K562 (cell line): Measurements from ENCODE around the gene SEMA3G. TPM values are rescaled to one million over a fixed set of nuclear protein-coding genes. Genes with fewer than 3 reads are reported as not detected.

ENCODE experiments used
- BRCA1 ChIP-seq, 2 experiments: fragments of 450-650 bp in 1 of 2; sonication (generic) in 1 of 2; formaldehyde crosslinking in 1 of 2; IDR thresholded peaks; 2 replicates each; pipeline versions ENCODE4 v1.5.0 to v1.6.1; 2017 to 2020; ENCODE audit warnings: mild to moderate bottlenecking in 1 of 2, missing genetic modification reagents in 1 of 2
- CAMTA2 ChIP-seq: fragments of 250-450 bp; sonication (Bioruptor Pico); conservative IDR thresholded peaks from 2 replicates; pipeline ENCODE4 v1.5.1; 2022
- CHD2 ChIP-seq: IDR thresholded peaks from 2 replicates; pipeline ENCODE4 v1.6.1; 2011; ENCODE audit warnings: low read depth, low read length
- CTBP1 ChIP-seq: fragments of 450-650 bp; IDR thresholded peaks from 2 replicates; pipeline ENCODE4 v1.6.1; 2016; ENCODE audit warnings: borderline replicate concordance
- FOXJ3 ChIP-seq: sonication (generic); formaldehyde crosslinking; IDR thresholded peaks from 2 replicates; pipeline ENCODE4 v1.4.0; 2020; ENCODE audit warnings: mild to moderate bottlenecking, missing genetic modification reagents
- HMG20A ChIP-seq: fragments of 450-650 bp; formaldehyde crosslinking; conservative IDR thresholded peaks from 2 replicates; pipeline ENCODE4 v1.4.0; 2020; ENCODE audit warnings: mild to moderate bottlenecking, mixed read lengths
- MAFK ChIP-seq: IDR thresholded peaks from 2 replicates; pipeline ENCODE4 v1.6.1; 2011; ENCODE audit warnings: low read length, improper control_type of control experiment
- MED1 ChIP-seq: sonication (generic); formaldehyde crosslinking; IDR thresholded peaks from 2 replicates; pipeline ENCODE4 v1.8.1; 2023; ENCODE audit warnings: missing genetic modification reagents, borderline replicate concordance
- NR2C1 ChIP-seq, 2 experiments: fragments of 450-650 bp; IDR thresholded peaks; 2 replicates each; pipeline ENCODE4 v1.6.1; 2017; ENCODE audit warnings: mild to moderate bottlenecking in 2 of 2, antibody characterized with exemption in 1 of 2, inconsistent platforms in 1 of 2, missing compliant biosample characterization in 1 of 2, missing genetic modification characterization in 1 of 2
- POLR2B ChIP-seq: fragments of 450-650 bp; IDR thresholded peaks from 2 replicates; pipeline ENCODE4 v1.6.1; 2018; ENCODE audit warnings: low read depth; ENCODE audit not compliant: partially characterized antibody
- PTTG1 ChIP-seq: fragments of 450-650 bp; IDR thresholded peaks from 2 replicates; pipeline ENCODE4 v1.6.1; 2016; ENCODE audit warnings: low read depth, mild to moderate bottlenecking, missing genetic modification characterization, missing compliant biosample characterization
- RB1 ChIP-seq: fragments of 450-650 bp; IDR thresholded peaks from 2 replicates; pipeline ENCODE4 v1.6.1; 2017; ENCODE audit warnings: low read depth, mild to moderate bottlenecking
- RREB1 ChIP-seq: fragments of 250-450 bp; sonication (Bioruptor Pico); IDR thresholded peaks from 2 replicates; pipeline ENCODE4 v1.4.0; 2020
- SAFB2 ChIP-seq: fragments of 200-400 bp; formaldehyde crosslinking; IDR thresholded peaks from 2 replicates; pipeline ENCODE4 v1.6.1; 2018; ENCODE audit warnings: borderline replicate concordance, low read length, low read depth, moderate library complexity; ENCODE audit not compliant: severe bottlenecking
- TCF7L2 ChIP-seq: fragments of 150-350 bp; IDR thresholded peaks from 2 replicates; pipeline ENCODE4 v1.6.1; 2016; ENCODE audit warnings: low read depth, mild to moderate bottlenecking, low read length, moderate library complexity
- TEAD4 ChIP-seq, 2 experiments: sonication (generic) in 1 of 2; formaldehyde crosslinking in 1 of 2; IDR thresholded peaks; 2 replicates each; pipeline versions ENCODE4 v1.6.1 to v1.8.0; 2012 to 2022; ENCODE audit warnings: borderline replicate concordance in 1 of 2, inconsistent platforms in 1 of 2, low read length in 1 of 2, mild to moderate bottlenecking in 1 of 2, missing genetic modification reagents in 1 of 2
- XRCC3 ChIP-seq: fragments of 450-650 bp; IDR thresholded peaks from 2 replicates; pipeline ENCODE4 v1.6.1; 2017; ENCODE audit warnings: mild to moderate bottlenecking, moderate library complexity
- ZKSCAN8 ChIP-seq: fragments of 200-800 bp; sonication (Bioruptor generic); IDR thresholded peaks from 2 replicates; pipeline ENCODE4 v1.6.1; 2016; ENCODE audit warnings: missing genetic modification characterization, missing compliant biosample characterization
- ZNF165 ChIP-seq: fragments of 250-450 bp; sonication (Bioruptor Pico); IDR thresholded peaks from 2 replicates; pipeline ENCODE4 v1.4.0; 2020; ENCODE audit warnings: borderline replicate concordance
- ZNF212 ChIP-seq: fragments of 450-650 bp; formaldehyde crosslinking; IDR thresholded peaks from 2 replicates; pipeline ENCODE4 v1.4.0; 2020; ENCODE audit warnings: mild to moderate bottlenecking
- ZNF232 ChIP-seq: sonication (generic); formaldehyde crosslinking; IDR thresholded peaks from 2 replicates; pipeline ENCODE4 v1.8.0; 2022; ENCODE audit warnings: mild to moderate bottlenecking, missing genetic modification reagents
- polyA plus RNA-seq, 8 experiments: library from polyadenylated mRNA; depleted of rRNA in 4 of 8; stranded (reverse) in 5 of 8; unstranded in 3 of 8; fragments of >200 nt; fragmentation: Nextera tagmentation in 2 of 8; fragmentation: Illumina TruSeq in 1 of 8; extraction: Ambion mirVana in 2 of 8; extraction: Trizol in 1 of 8; gene quantifications; 2 replicates each; pipeline versions ENCODE4 v1.2.1 to v1.2.3, GENCODE V29; 2011 to 2014; ENCODE audit warnings: inconsistent platforms in 1 of 8, missing spikeins in 1 of 8
- total RNA-seq, 7 experiments: library from RNA; depleted of rRNA in 6 of 7; stranded (reverse); fragments of >200 nt in 6 of 7; fragmentation: Illumina TruSeq in 2 of 7; extraction: Trizol in 2 of 7; gene quantifications; 2 replicates each; pipeline versions ENCODE4 v1.2.1 to v1.2.3, GENCODE V29; 2011 to 2021; ENCODE audit warnings: low replicate concordance in 1 of 7
- TF ChIP-seq, protein P1 (sequence below): fragments of 200-800 bp; sonication (Bioruptor generic); IDR thresholded peaks from 2 replicates; pipeline ENCODE4 v1.6.1; 2017; ENCODE audit warnings: missing genetic modification characterization, missing compliant biosample characterization

SEMA3G gene
- total and polyA plus RNA-seq, 9 of the 15 experiments (the other 6 are each of a cell fraction or from before 2014, with no cell fraction given) = 0.04 to 0.07 (median 0.05) TPM; not detected in 6

DNA sequence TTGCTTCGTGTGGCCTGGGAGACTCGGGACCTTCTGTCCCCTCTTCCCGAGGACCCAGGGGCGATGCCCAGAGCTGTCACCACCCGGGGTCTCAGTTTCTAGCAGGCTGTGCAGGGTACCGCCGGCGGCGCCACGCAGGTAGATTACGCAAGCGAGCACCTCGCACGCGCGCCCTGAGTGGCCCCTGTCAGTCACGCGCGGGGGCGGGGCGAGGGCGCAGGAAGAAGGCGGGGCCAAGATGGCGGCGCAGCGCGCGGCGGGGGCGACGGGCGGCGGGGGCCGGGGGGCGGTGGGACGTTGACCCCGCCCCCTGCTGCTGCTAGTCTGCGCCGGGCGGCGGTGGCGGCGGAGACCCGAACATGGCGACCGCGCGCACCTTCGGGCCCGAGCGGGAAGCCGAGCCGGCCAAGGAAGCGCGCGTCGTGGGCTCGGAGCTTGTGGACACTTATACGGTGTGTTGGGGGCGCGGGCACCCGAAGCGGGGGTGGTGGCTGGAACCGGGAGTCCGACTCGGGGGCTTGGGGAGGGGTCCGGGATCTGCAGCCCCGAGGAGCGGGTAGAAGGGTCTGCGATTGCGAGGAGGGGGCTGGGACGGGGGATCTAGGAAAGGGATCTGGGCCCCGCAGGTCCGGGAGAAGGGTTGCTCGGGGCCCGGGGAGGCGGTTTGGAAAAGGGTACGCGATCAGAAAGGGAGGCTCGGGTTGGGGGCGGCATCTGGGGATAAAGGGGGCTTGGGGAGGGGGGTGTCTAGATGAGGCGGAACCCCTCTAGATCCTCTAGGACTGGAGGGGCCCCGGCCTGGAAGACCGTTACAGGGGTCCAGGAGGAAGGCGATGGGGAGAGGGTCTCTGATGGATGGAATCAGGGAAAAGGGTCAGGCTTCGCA is 10.6 kb upstream of the SEMA3G start, which contains the start of gene NISCH (continued):
- TF ChIP-seq RB1 (peak; percentile 55; the same call in 1 of the 2 replicates), NR2C1 (IDR thresholded peaks at IDR 0.05) (no peak), NR2C1 (tag; IDR thresholded peaks at IDR 0.05) (no peak), ZKSCAN8 (CRISPR knock-in tag) (no peak), TCF7L2 (no peak), HMG20A (no peak), PTTG1 (tag) (no peak), TEAD4 (IDR thresholded peaks at IDR 0.05; ENCODE audit: low read length) (no peak), TEAD4 (CRISPR knock-in tag; IDR thresholded peaks at IDR 0.05; ENCODE audit: borderline replicate concordance) (no peak), SAFB2 (no peak), ZNF212 (CRISPR knock-in tag) (no peak), CHD2 (no peak), ZNF232 (no peak), RREB1 (no peak), POLR2B (peak; percentile 83), XRCC3 (no peak), CTBP1 (no peak), CAMTA2 (CRISPR knock-in tag) (no peak), BRCA1 (IDR thresholded peaks at IDR 0.05) (no peak), BRCA1 (CRISPR knock-in tag; IDR thresholded peaks at IDR 0.05) (no peak), MAFK (no peak), ZNF165 (CRISPR knock-in tag) (no peak), FOXJ3 (CRISPR knock-in tag) (no peak), MED1 (no peak)
- TF ChIP-seq, protein P1, sequence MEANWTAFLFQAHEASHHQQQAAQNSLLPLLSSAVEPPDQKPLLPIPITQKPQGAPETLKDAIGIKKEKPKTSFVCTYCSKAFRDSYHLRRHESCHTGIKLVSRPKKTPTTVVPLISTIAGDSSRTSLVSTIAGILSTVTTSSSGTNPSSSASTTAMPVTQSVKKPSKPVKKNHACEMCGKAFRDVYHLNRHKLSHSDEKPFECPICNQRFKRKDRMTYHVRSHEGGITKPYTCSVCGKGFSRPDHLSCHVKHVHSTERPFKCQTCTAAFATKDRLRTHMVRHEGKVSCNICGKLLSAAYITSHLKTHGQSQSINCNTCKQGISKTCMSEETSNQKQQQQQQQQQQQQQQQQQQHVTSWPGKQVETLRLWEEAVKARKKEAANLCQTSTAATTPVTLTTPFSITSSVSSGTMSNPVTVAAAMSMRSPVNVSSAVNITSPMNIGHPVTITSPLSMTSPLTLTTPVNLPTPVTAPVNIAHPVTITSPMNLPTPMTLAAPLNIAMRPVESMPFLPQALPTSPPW (CRISPR knock-in tag) = peak; percentile 99
